K562 (cell line): ENCODE data around the gene CCDC68. TPM values are rescaled to one million over a fixed set of nuclear protein-coding genes. Genes with fewer than 3 reads are reported as not detected.

Source experiments
- HDAC3 ChIP-seq: fragments of 450-650 bp; IDR thresholded peaks from 2 replicates; pipeline ENCODE4 v1.6.1; 2018; ENCODE audit warnings: borderline replicate concordance, mild to moderate bottlenecking, moderate library complexity; ENCODE audit not compliant: partially characterized antibody
- NR2C2 ChIP-seq, 2 experiments: fragments of 200-800 bp in 1 of 2; sonication (Bioruptor generic) in 1 of 2; sonication (generic) in 1 of 2; formaldehyde crosslinking in 1 of 2; IDR thresholded peaks; 2 replicates each; pipeline versions ENCODE4 v1.6.1 to v1.8.0; 2016 to 2022; ENCODE audit warnings: mild to moderate bottlenecking in 1 of 2, missing compliant biosample characterization in 1 of 2, missing genetic modification characterization in 1 of 2, missing genetic modification reagents in 1 of 2
- RUNX1 ChIP-seq: sonication (generic); IDR thresholded peaks from 2 replicates; pipeline ENCODE4 v1.6.1; 2016; ENCODE audit warnings: antibody characterized with exemption, low read depth
- ZNF583 ChIP-seq: fragments of 250-450 bp; sonication (Bioruptor Pico); IDR thresholded peaks from 2 replicates; pipeline ENCODE4 v1.4.0; 2020
- polyA plus RNA-seq, 8 experiments: library from polyadenylated mRNA; depleted of rRNA in 4 of 8; stranded (reverse) in 5 of 8; unstranded in 3 of 8; fragments of >200 nt; fragmentation: Nextera tagmentation in 2 of 8; fragmentation: Illumina TruSeq in 1 of 8; extraction: Ambion mirVana in 2 of 8; extraction: Trizol in 1 of 8; gene quantifications; 2 replicates each; pipeline versions ENCODE4 v1.2.1 to v1.2.3, GENCODE V29; 2011 to 2014; ENCODE audit warnings: inconsistent platforms in 1 of 8, missing spikeins in 1 of 8
- total RNA-seq, 7 experiments: library from RNA; depleted of rRNA in 6 of 7; stranded (reverse); fragments of >200 nt in 6 of 7; fragmentation: Illumina TruSeq in 2 of 7; extraction: Trizol in 2 of 7; gene quantifications; 2 replicates each; pipeline versions ENCODE4 v1.2.1 to v1.2.3, GENCODE V29; 2011 to 2021; ENCODE audit warnings: low replicate concordance in 1 of 7
- TF ChIP-seq, protein P1 (sequence below), 2 experiments: fragments of 450-650 bp in 1 of 2; sonication (generic) in 1 of 2; formaldehyde crosslinking in 1 of 2; IDR thresholded peaks; 2 replicates each; pipeline versions ENCODE4 v1.7.1 to v1.9.0; 2016 to 2022; ENCODE audit warnings: inconsistent platforms in 1 of 2, mild to moderate bottlenecking in 1 of 2, missing genetic modification reagents in 1 of 2
- TF ChIP-seq, protein P2 (sequence below): fragments of 200-800 bp; sonication (Bioruptor generic); IDR thresholded peaks from 2 replicates; pipeline ENCODE4 v1.6.1; 2016; ENCODE audit warnings: missing genetic modification characterization, missing compliant biosample characterization
- TF ChIP-seq, protein P3 (sequence below): sonication (generic); formaldehyde crosslinking; IDR thresholded peaks from 2 replicates; pipeline ENCODE4 v1.8.0; 2022; ENCODE audit warnings: mild to moderate bottlenecking, missing genetic modification reagents

The CCDC68 gene
- total and polyA plus RNA-seq, 9 of the 15 experiments (the other 6 are each of a cell fraction or from before 2014, with no cell fraction given): 0.28 to 4.5 (median 1.4) TPM

DNA sequence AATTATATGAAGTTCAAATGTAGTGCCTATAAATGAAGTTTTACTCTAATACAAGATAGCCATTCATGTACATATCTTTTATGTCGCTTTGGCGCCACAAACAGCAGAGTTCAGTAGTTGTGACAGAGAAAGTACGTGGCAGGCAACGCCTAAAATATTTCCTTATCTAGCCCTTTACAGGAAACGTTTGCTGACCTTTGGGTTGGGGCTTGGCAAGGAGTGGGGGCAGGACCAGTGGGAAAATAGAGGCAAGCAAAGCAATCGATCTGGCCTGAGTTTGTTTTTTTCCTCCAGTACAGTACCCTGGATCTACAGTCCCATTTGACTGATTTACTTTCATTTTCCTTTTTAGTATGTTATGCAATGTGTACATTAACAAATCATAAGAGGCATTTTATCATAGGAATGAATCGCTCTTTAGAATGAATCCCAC lies 13.1 kb downstream of the CCDC68 start (continued):
- TF ChIP-seq, protein P1, sequence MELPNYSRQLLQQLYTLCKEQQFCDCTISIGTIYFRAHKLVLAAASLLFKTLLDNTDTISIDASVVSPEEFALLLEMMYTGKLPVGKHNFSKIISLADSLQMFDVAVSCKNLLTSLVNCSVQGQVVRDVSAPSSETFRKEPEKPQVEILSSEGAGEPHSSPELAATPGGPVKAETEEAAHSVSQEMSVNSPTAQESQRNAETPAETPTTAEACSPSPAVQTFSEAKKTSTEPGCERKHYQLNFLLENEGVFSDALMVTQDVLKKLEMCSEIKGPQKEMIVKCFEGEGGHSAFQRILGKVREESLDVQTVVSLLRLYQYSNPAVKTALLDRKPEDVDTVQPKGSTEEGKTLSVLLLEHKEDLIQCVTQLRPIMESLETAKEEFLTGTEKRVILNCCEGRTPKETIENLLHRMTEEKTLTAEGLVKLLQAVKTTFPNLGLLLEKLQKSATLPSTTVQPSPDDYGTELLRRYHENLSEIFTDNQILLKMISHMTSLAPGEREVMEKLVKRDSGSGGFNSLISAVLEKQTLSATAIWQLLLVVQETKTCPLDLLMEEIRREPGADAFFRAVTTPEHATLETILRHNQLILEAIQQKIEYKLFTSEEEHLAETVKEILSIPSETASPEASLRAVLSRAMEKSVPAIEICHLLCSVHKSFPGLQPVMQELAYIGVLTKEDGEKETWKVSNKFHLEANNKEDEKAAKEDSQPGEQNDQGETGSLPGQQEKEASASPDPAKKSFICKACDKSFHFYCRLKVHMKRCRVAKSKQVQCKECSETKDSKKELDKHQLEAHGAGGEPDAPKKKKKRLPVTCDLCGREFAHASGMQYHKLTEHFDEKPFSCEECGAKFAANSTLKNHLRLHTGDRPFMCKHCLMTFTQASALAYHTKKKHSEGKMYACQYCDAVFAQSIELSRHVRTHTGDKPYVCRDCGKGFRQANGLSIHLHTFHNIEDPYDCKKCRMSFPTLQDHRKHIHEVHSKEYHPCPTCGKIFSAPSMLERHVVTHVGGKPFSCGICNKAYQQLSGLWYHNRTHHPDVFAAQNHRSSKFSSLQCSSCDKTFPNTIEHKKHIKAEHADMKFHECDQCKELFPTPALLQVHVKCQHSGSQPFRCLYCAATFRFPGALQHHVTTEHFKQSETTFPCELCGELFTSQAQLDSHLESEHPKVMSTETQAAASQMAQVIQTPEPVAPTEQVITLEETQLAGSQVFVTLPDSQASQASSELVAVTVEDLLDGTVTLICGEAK (IDR thresholded peaks at IDR 0.05): no peak
- TF ChIP-seq, protein P1 (CRISPR knock-in tag; IDR thresholded peaks at IDR 0.05): no peak
- TF ChIP-seq, protein P2, sequence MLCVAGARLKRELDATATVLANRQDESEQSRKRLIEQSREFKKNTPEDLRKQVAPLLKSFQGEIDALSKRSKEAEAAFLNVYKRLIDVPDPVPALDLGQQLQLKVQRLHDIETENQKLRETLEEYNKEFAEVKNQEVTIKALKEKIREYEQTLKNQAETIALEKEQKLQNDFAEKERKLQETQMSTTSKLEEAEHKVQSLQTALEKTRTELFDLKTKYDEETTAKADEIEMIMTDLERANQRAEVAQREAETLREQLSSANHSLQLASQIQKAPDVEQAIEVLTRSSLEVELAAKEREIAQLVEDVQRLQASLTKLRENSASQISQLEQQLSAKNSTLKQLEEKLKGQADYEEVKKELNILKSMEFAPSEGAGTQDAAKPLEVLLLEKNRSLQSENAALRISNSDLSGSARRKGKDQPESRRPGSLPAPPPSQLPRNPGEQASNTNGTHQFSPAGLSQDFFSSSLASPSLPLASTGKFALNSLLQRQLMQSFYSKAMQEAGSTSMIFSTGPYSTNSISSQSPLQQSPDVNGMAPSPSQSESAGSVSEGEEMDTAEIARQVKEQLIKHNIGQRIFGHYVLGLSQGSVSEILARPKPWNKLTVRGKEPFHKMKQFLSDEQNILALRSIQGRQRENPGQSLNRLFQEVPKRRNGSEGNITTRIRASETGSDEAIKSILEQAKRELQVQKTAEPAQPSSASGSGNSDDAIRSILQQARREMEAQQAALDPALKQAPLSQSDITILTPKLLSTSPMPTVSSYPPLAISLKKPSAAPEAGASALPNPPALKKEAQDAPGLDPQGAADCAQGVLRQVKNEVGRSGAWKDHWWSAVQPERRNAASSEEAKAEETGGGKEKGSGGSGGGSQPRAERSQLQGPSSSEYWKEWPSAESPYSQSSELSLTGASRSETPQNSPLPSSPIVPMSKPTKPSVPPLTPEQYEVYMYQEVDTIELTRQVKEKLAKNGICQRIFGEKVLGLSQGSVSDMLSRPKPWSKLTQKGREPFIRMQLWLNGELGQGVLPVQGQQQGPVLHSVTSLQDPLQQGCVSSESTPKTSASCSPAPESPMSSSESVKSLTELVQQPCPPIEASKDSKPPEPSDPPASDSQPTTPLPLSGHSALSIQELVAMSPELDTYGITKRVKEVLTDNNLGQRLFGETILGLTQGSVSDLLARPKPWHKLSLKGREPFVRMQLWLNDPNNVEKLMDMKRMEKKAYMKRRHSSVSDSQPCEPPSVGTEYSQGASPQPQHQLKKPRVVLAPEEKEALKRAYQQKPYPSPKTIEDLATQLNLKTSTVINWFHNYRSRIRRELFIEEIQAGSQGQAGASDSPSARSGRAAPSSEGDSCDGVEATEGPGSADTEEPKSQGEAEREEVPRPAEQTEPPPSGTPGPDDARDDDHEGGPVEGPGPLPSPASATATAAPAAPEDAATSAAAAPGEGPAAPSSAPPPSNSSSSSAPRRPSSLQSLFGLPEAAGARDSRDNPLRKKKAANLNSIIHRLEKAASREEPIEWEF (CRISPR knock-in tag): peak; percentile 65; the same call in 1 of the 2 replicates
- TF ChIP-seq HDAC3 (peak; percentile 49), ZNF583 (CRISPR knock-in tag) (no peak), RUNX1 (no peak), NR2C2 (CRISPR knock-in tag; IDR thresholded peaks at IDR 0.05) (no peak), NR2C2 (tag; IDR thresholded peaks at IDR 0.05) (peak; percentile 68)
- TF ChIP-seq, protein P3, sequence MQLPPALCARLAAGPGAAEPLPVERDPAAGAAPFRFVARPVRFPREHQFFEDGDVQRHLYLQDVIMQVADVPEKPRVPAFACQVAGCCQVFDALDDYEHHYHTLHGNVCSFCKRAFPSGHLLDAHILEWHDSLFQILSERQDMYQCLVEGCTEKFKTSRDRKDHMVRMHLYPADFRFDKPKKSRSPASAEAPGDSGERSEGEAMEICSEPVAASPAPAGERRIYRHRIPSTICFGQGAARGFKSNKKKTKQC (CRISPR knock-in tag): no peak
